Raji (cell line): ENCODE measurements around the gene PCBP3.

Experiments used
- POLR2A ChIP-seq: IDR thresholded peaks from 2 replicates; pipeline ENCODE4 v1.6.1; 2011; ENCODE audit warnings: low read depth, low read length, control low read depth; ENCODE audit not compliant: insufficient read depth

Gene PCBP3

DNA sequence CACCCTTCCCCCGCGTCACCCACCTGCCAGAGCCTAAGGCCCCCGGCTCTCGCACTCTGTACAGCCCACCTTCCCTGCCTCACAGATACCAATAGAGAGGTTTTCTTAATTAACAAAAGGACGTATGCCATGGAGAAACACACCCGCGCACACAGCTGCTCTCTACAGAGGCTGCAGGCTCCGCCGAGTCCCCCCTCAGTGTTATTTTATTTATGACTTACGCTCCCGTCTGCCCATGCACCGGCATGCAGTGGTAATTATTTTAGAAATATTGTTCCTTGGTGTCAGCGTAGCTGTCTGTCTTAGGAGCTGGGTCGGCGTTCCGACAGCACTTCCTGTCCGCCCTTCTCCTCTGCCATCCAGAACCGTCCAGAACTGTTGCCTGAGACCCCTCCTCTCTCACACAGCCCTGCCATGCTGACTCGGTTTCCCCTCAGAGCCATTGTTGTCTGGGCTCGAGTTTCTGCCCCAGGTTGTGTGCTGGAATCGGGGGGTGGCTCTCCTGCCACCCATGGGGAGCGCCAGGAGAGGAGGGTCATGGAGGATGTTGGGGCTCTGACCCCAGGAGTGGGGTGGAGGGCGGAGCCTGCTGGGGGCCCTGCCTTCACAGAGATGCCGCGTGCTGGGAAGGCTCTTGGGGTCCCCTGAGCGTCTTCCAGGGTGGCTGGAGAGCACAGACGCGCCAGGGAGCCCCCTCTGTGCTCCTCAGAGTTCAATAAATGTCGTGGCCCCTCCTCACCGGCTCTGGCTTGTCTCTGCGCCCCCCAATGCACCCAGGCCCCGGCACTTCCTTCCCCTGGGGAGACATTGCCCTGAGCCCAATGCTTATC, 298.4 kb downstream of the PCBP3 start:
- TF ChIP-seq POLR2A = no peak

DNA sequence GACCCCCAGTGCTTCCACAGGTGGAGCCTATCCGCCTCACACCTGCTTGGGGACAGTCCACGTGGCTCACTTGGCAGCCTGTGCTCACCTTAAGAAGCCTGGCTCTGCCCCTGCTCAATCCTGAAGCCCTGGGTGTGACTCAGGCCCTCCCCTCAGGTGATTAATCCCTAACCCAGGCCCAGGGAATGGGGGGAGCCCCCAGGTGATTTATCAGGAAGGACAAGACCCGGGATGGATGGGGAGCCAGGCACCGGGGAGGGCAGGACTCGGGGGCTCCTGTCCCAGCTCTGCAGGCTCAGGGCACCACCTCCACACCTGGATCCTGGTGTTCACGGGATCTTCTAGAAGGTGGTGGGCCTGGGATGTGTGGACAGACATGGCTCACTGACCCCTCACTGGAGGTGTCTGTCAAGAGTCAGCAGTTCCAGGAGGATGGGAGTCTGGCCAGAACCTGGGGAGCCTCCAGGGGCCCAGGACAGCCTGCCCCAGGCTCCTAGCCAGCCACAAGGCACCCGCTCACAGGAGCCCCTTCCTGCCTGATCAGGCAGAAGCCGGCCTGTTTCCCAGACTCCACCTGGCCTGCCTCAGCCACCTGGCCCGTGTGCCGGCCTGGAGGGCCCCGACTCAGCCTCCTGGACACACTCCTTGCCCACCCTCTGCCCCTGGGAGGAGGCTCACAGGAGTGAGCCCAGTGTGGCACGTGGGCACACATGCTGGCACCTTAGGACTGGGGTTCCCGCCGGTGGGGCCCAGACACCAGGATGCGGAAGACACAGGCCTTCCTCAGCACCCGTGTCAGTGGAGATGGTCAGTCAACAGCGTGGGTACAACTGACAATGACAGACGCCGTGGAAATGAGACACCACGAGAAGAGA, 299.5 kb downstream of the PCBP3 start:
- no peak for TF ChIP-seq POLR2A

DNA sequence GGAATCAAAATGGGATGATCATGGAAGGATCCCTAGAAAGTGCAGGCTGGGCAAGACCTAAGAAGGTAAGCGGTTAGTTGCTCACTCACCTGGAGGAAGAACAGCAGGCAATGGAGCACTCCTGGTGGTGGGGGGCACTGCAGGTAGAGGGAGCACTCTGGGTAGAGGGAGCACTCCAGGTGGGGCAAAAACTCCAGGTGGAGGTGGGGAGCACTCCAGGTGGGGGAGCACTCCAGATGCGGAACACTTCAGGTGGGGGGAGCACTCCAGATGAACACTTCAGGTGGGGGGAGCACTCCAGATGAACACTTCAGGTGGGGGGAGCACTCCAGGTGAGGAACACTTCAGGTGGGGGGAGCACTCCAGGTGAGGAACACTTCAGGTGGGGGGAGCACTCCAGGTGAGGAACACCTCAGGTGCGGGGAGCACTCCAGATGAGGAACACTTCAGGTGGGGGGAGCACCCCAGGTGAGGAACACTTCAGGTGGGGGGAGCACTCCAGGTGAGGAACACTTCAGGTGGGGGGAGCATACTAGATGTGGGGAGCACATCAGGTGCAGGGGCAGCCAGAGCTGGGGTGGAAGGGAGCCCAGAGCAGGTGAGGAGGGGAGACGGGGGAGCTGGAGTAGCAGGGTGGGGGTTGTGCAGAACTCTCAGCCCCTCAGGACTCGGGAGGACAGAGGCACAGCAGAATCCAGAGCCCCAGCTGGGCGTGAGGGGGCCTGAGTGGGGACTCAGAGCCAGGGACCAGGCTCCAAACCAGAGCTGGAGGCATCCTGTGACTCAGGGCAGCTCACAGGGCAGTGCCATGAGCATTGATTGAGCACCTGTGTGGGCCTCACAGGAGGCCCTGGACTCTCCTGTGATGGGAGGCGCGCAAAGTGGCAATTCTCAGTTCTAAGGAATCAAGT, 300.4 kb downstream of the PCBP3 start:
- no peak for TF ChIP-seq POLR2A

DNA sequence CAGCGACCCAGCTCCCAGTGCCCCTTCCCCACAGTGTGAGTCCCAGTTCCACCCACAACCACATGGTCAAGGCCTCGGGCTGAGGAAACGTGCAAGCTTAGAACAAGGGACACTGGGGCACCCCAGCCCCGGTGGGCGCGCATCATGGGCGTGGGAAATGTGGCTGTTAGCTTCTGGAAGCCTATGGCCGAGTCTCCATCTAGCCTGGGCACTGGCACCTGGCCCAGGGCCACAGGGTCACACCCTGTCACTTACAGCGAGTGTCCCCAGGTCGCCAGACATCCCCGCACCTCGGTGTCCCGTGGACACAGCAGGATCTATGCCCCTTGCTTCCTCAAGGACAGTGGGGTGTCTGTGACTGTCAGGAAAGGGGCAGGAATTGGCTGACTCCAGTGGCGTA, 301.1 kb downstream of the PCBP3 start:
- TF ChIP-seq POLR2A = no peak

DNA sequence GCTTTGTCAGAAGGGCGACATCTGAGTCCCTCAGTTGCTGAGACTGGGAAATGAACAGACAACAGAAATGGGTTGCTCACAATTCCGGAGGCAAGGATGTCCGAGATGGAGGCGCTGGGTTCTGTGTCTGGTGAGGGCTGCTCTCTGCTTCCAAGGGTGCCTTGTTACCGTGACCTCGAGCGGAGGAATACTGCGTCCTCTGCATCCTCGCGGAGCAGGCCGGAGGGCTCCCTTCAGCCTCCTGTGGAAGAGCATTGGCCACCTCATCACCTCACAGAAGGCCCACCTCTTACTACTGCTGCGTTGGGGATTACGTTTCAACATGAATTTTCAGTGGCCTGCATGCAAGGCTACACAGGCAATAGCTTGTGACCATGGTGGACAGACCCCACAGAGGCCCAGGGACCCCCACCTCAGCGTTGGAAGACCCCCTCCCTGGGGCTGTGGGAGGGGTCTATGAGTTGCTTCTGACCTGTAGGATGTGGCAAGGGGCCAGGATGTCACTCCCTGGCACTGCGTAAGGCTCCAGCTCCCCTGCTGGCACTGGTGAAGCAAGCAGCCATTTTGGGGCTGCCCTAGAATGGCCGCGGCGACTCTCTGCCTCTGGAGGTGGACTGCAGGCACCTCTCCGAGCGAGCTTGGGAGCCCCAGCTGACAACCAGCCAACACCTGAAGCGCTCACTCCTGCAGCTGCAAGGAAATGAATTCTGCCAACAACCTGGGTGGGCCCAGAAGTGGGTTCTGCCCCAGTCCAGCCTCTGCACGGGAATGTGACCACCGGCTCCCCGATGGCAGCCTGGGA, 301.7 kb downstream of the PCBP3 start:
- no peak for TF ChIP-seq POLR2A

DNA sequence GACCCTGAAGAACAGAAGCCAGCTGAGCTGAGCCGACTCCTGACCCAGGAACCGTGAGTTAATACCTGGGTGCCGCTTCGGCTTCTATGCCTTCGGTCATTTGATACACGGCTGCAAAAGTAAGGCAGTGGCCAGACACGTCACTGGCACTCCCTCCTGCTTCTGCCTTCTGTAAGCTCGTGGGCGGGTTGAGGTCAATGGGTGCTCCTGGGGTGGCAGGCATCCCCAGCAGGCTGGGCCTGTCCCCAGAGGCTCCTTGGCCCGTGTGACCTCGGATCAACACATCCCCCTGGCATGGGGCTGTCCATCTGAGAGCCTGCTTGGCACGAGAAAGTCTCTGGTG, 302.3 kb downstream of the PCBP3 start:
- TF ChIP-seq POLR2A = no peak

DNA sequence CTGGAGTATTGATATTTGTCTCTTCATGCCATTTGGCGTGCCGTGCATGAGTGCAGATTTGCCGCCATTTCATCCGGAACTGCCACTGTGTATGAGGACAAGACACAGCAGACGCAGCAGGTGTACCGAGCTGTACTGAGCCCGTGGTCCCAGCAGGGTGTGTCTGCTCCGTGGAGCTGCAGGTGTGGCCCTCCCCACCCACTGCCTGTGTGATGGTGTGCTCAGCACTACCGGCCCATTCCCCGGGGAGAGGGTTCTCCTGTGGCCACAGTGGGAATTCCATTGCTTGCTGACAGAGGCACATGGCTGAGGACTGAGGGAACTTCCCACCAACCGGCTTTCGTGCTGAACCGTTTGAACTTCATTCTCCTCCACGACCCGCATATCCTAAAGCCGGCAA, 303.8 kb downstream of the PCBP3 start:
- TF ChIP-seq POLR2A = no peak

DNA sequence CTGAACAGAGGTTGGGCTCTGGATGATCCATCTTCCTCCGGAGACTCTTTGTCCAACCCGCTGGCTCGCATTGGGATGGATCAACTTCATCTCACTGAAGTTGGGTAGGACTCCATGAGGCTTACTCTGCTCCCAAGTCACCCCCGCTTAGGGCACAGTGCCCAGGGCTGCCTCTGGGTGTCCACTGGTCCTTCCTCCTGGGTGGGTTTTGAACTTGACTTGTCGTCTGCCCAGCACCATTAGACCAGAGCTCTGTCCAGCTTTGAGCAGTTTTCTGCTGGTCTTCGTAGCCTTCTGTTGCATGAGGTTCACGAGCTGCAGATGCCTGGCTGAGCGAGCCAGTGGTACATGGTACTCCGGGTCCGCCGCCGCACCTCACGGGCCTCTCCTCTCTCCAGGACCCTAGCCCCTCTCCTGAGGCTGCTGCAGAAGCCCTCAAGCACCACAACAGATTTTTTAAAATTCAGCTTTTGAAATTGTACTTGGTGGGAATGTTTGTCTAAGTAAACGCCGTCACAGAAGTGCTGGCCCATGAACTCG, 304.3 kb downstream of the PCBP3 start:
- TF ChIP-seq POLR2A = no peak

DNA sequence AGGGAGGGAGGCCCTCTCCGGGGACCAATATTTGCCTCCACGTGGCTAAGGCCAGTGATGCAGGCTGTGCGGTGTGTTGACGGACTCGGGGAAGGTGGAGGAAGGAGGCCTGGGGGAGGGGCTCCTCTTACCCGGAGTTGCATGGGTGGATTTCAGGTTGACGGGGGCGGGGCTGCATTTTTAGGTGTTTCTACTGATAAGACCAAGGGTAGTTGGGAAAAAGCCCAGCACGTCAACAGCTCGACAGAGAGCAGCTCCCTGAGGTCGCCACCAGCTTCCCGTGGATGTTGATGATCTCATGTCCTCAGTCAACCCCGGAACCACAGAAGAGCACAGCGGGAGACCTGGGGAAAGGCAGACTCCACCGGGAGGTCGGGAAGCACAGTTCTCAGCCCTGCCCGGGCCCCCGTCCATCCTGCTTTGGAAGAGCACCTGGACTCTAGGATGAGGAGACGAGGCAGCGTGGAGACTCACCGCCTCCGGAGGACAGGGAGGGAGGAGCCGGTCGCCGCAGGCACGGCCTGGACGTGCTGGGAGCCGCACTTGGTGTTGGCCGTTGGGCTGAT, 305.1 kb downstream of the PCBP3 start:
- TF ChIP-seq POLR2A = no peak

DNA sequence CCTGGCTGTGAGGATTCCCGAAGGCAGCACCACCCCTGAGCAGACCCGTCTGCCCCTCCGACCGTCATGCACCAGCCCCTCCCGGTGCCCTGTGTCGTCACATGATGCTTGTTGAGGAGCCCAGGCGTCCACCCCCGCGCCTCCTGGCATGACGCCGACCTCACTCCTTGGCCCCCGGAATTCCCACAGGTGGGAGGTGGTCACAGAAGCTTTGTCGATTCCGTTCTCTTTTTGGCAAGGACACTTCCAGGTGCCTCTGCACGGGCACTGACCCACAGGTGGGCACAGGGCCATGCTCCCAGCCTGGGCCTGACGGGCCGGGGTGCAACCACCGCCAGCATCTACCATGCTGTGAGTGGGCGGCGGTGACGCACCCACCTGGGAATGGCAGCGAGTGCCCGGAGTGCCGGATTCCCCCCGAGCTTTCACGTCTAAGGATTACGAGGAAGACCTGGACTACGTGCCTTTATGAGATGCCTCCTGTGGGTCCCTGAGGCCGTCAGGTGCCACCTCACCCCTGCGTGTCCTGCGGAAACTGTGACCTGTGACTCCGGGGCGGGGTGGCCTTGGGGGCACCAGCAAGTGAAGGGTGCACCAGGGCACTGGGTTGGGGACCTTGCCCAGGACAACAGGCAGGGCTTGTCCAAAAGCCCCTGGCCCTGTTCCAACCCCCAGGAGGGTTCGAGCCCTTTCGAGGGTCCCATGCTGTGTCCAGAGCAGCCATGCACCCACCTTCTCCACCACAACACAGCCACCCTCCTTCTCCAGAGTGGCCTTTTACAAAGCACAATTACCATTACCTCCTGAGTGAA, 306.6 kb downstream of the PCBP3 start:
- TF ChIP-seq POLR2A = no peak

DNA sequence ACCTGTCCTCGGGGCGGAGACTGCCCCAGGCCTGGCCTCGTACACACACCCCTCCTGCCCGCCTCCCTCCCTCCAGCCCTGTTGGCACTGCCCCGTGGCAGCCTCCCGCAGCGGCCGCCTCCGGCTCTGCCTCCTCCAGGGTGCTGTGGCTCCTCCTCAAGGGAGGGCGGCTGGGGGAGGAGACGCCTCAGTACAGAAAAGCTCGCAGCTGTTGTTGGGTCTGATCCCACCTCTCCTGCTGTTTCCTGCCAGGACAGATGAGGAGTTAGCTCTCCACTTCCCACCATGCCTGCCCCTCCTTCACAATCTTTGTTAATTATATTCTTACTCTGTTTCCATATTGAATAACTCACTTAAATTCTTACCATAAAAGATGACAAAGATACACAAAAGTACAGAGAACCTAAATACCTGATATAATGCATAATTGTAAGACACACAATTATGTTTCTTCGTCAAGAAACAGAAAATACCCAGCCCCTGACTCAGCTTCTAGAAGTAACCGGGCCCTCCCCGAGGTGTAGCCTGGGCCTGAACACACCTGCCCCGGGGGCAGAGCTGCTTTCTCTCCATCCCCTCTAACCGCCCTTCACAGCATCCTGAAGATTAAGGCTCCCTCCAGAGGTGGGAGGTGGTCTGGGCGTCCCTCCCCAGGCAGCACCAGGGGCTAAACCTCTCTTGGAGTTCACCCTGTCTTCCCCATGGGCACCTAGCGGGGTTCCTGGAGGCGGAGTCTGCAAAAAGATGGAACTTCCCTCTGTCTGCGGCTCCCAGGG, 307.4 kb downstream of the PCBP3 start:
- no peak for TF ChIP-seq POLR2A

DNA sequence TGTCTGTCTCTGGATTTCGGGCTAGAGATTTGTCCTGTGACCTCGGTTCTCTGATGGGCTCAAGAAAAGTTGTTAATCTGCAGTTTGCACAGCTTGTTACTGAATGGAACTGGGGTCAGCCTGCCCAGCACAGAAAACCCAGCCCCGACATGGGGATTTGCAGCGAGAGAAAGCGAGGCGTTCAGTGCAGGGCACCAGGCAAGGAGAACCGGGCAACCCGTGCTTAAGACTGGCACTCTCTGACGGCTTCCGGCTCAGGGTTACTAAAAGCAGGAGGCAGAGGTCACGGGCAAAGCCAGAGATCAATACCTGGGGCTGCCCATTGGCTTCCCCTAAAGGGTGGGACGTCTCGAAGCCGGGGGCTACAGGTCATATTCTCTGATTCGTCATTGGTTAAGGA, 308.2 kb downstream of the PCBP3 start:
- no peak for TF ChIP-seq POLR2A
